Measurements from ENCODE around the gene RARB.

RARB gene

GRCh38 chr3:25433106-25433505, 5.0 kb downstream of the RARB start:
- TF ChIP-seq CTCF (IDR thresholded peaks at IDR 0.05; ENCODE audit: low read length, missing control alignments) = no peak
- no peak overlapping the region for H3K4me3 ChIP-seq (replicated peaks; ENCODE audit: low read depth, low read length)
- DNase-seq (ENCODE audit: low read depth) = no peak

GRCh38 chr3:25433868-25434267, 5.8 kb downstream of the RARB start:
- TF ChIP-seq CTCF (IDR thresholded peaks at IDR 0.05; ENCODE audit: low read length, missing control alignments) = no peak
- H3K4me3 ChIP-seq (replicated peaks; ENCODE audit: low read depth, low read length) = no peak overlapping the region
- peak; percentile 75 for DNase-seq (ENCODE audit: low read depth)

DNA sequence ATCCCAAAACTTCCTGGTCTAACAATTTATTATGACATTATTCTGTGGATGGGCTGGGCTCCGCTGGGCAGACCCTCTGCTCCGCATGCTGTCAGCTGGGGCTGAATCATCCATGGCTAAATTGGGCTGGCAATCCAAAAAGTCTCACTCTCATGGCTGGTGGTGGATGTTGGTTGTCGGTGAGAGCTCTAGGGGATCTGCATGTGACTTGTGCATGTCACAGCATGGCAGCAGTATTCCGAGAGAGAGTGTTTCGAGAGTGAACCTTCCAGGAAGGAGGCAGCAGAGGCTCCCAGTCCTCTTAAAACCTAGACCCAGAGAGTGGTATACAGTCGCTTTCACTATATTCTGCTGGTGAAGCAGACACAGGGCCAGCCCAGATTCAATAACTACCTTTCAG, 9.9 kb downstream of the RARB start:
- no peak overlapping the region for H3K4me3 ChIP-seq (replicated peaks; ENCODE audit: low read depth, low read length)
- TF ChIP-seq CTCF (IDR thresholded peaks at IDR 0.05; ENCODE audit: low read length, missing control alignments) = no peak
- DNase-seq (ENCODE audit: low read depth) = no peak

- DNase-seq (ENCODE audit: low read depth) = no peak
- TF ChIP-seq CTCF (IDR thresholded peaks at IDR 0.05; ENCODE audit: low read length, missing control alignments) = no peak
- H3K4me3 ChIP-seq (replicated peaks; ENCODE audit: low read depth, low read length) = no peak overlapping the region
These were observed 10.9 kb downstream of the RARB start for GRCh38 chr3:25438791-25439555.

DNA sequence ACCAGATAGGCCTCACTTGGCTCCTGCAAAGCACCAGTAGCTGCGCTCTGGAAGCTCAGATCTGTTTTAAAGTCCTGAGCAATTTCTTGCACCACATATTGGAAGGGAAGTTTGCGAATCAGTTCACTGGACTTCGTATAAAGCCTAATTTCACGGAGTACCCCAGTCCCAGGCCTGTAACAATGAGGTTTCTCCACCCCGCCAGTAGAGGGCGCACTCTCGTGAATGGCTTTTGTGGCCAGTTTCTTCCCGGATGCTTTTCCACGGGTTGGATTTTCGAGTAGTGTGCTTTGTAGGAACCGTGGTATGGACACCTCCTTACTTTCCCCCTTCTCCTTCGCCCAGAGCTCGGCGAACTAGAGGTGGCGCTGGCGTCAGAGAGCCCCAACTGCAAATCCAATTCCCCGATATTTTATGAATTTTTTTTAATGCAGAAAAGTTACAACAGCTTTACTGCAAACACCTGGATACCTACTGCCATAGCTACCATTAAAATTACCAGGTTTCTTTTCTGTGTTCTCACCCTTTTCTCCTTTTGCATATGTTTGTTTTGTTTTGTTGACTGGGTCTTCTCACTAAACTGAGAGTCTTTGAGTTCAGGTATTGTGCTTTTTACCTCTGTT, 13.3 kb downstream of the RARB start:
- DNase-seq (ENCODE audit: low read depth) = no peak
- H3K4me3 ChIP-seq (replicated peaks; ENCODE audit: low read depth, low read length) = no peak overlapping the region
- TF ChIP-seq CTCF (IDR thresholded peaks at IDR 0.05; ENCODE audit: low read length, missing control alignments) = peak; percentile 60

GRCh38 chr3:25442486-25442885, 14.4 kb downstream of the RARB start:
- TF ChIP-seq CTCF (IDR thresholded peaks at IDR 0.05; ENCODE audit: low read length, missing control alignments) = no peak
- no peak for DNase-seq (ENCODE audit: low read depth)
- no peak overlapping the region for H3K4me3 ChIP-seq (replicated peaks; ENCODE audit: low read depth, low read length)

DNA sequence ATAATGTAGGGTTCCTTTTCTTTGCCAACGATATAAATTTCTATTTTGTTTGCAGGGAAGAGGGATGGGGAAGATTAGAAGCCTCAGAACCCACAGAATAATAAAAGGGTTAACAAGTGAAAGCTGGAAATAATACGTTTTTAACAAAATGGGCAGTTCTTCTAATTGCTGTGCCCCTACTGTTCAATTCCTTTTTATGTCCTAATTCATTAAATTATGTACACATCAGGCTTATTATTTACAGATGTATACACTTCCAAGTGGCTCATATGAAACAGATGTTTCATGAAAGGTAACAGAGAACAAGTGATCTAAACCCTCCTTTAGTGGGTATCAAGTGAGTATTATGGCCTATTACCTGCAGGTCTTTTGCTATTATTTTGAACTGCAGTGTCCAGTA, 16.2 kb downstream of the RARB start:
- DNase-seq (ENCODE audit: low read depth) = no peak
- H3K4me3 ChIP-seq (replicated peaks; ENCODE audit: low read depth, low read length) = no peak overlapping the region

More for the DNA sequence above, 16.2 kb downstream of the RARB start:
- no peak for TF ChIP-seq CTCF (IDR thresholded peaks at IDR 0.05; ENCODE audit: low read length, missing control alignments)
